H9 (cell line): Measurements from ENCODE around the gene PRR13. TPM values are rescaled to one million over a fixed set of nuclear protein-coding genes. Genes with fewer than 3 reads are reported as not detected.

ENCODE experiments used
- DNase-seq: peaks from one replicate; pipeline ENCODE4 v3.0.0-alpha.2; 2017
- H2AFZ ChIP-seq: one replicate; pipeline ENCODE4 v1.6.1; 2013; ENCODE audit warnings: mild to moderate bottlenecking, low read length, control low read depth, moderate library complexity
- H2AK5ac ChIP-seq: 2 replicates; pipeline ENCODE4 v1.6.1; 2013; ENCODE audit warnings: low read length, control low read depth, mixed read lengths; ENCODE audit not compliant: insufficient read length
- H2BK120ac ChIP-seq: one replicate; pipeline ENCODE4 v1.6.1; 2013; ENCODE audit warnings: low read depth, mild to moderate bottlenecking, low read length, control low read depth, inconsistent platforms; ENCODE audit not compliant: poor library complexity, severe bottlenecking
- H2BK12ac ChIP-seq: 2 replicates; pipeline ENCODE4 v1.6.1; 2013; ENCODE audit warnings: low read length, control low read depth, mixed read lengths, low read depth; ENCODE audit not compliant: insufficient read length
- H2BK15ac ChIP-seq: 2 replicates; pipeline ENCODE4 v1.6.1; 2013; ENCODE audit warnings: low read depth, low read length, control low read depth
- H2BK20ac ChIP-seq: one replicate; pipeline ENCODE4 v1.6.1; 2013; ENCODE audit warnings: low read depth, mild to moderate bottlenecking, low read length, control low read depth, inconsistent platforms; ENCODE audit not compliant: poor library complexity, severe bottlenecking
- H2BK5ac ChIP-seq: 2 replicates; pipeline ENCODE4 v1.6.1; 2013; ENCODE audit warnings: low read length, control low read depth, mixed read lengths; ENCODE audit not compliant: insufficient read length
- H3K14ac ChIP-seq: 2 replicates; pipeline ENCODE4 v1.6.1; 2013; ENCODE audit warnings: low read length, control low read depth; ENCODE audit not compliant: insufficient read depth
- H3K18ac ChIP-seq: 2 replicates; pipeline ENCODE4 v1.6.1; 2013; ENCODE audit warnings: low read depth, mild to moderate bottlenecking, mixed read lengths, low read length, control low read depth; ENCODE audit not compliant: insufficient read length
- H3K23ac ChIP-seq: 2 replicates; pipeline ENCODE4 v1.6.1; 2013; ENCODE audit warnings: low read length, control low read depth, mixed read lengths, low read depth; ENCODE audit not compliant: insufficient read length
- H3K23me2 ChIP-seq: 2 replicates; pipeline ENCODE4 v1.6.1; 2013; ENCODE audit warnings: low read depth, mild to moderate bottlenecking, mixed read lengths, low read length, control low read depth; ENCODE audit not compliant: insufficient read length, poor library complexity, severe bottlenecking
- H3K27ac ChIP-seq: 2 replicates; pipeline ENCODE4 v1.5.1; 2013; ENCODE audit warnings: low read length, control low read depth, mixed read lengths, low read depth; ENCODE audit not compliant: insufficient read length
- H3K27me3 ChIP-seq: 2 replicates; pipeline ENCODE4 v1.6.1; 2013; ENCODE audit warnings: low read length, control low read depth, inconsistent platforms; ENCODE audit not compliant: insufficient read depth
- H3K4ac ChIP-seq: 2 replicates; pipeline ENCODE4 v1.6.1; 2013; ENCODE audit warnings: low read depth, mild to moderate bottlenecking, control low read depth, inconsistent platforms, low read length, moderate library complexity
- H3K4me1 ChIP-seq: 2 replicates; pipeline ENCODE4 v1.6.1; 2013; ENCODE audit warnings: low read length, control low read depth, inconsistent platforms; ENCODE audit not compliant: insufficient read depth
- H3K4me2 ChIP-seq: 2 replicates; pipeline ENCODE4 v1.6.1; 2013; ENCODE audit warnings: low read length, control low read depth, mixed read lengths; ENCODE audit not compliant: insufficient read length, insufficient read depth
- H3K56ac ChIP-seq: 2 replicates; pipeline ENCODE4 v1.6.1; 2013; ENCODE audit warnings: low read depth, mild to moderate bottlenecking, mixed read lengths, low read length, control low read depth; ENCODE audit not compliant: insufficient read length
- H3K79me1 ChIP-seq: 2 replicates; pipeline ENCODE4 v1.6.1; 2013; ENCODE audit warnings: low read depth, mild to moderate bottlenecking, moderate library complexity, low read length, control low read depth, inconsistent platforms; ENCODE audit not compliant: insufficient read depth, poor library complexity, severe bottlenecking
- H3K79me2 ChIP-seq: 2 replicates; pipeline ENCODE4 v1.6.1; 2013; ENCODE audit warnings: low read length, control low read depth, inconsistent platforms; ENCODE audit not compliant: insufficient read depth
- H3K9ac ChIP-seq: 2 replicates; pipeline ENCODE4 v1.6.1; 2013; ENCODE audit warnings: low read length, control low read depth, mixed read lengths; ENCODE audit not compliant: insufficient read length; ENCODE audit errors: extremely low read depth
- H3K9me3 ChIP-seq: one replicate; pipeline ENCODE4 v1.6.1; 2013; ENCODE audit warnings: low read depth, low read length, inconsistent platforms; ENCODE audit not compliant: control insufficient read depth
- H3T11ph ChIP-seq: one replicate; pipeline ENCODE4 v1.6.1; 2013; ENCODE audit warnings: mild to moderate bottlenecking, low read length, control low read depth, inconsistent platforms
- H4K20me1 ChIP-seq: one replicate; pipeline ENCODE4 v1.6.1; 2013; ENCODE audit not compliant: control insufficient read depth, insufficient read length, insufficient read depth
- H4K5ac ChIP-seq: 2 replicates; pipeline ENCODE4 v1.6.1; 2013; ENCODE audit warnings: low read depth, mild to moderate bottlenecking, mixed read lengths, low read length, control low read depth; ENCODE audit not compliant: insufficient read length
- H4K8ac ChIP-seq: replicated peaks from 2 replicates; pipeline ENCODE4 v1.6.1; 2013; ENCODE audit warnings: low read length, control low read depth, mixed read lengths, low read depth; ENCODE audit not compliant: insufficient read length
- H4K91ac ChIP-seq: 2 replicates; pipeline ENCODE4 v1.6.1; 2013; ENCODE audit warnings: low read depth, mild to moderate bottlenecking, moderate library complexity, mixed read lengths, low read length, control low read depth; ENCODE audit not compliant: insufficient read length
- H3K27ac Mint-ChIP-seq, 3 experiments: 2 replicates in 2 of 3; 3 replicates in 1 of 3; pipeline ENCODE4 v1.8.0; 2020 to 2021; ENCODE audit warnings: mixed read lengths in 3 of 3, mild to moderate bottlenecking in 1 of 3, moderate library complexity in 1 of 3
- H3K27me3 Mint-ChIP-seq: 2 replicates; pipeline ENCODE4 v1.8.0; 2021; ENCODE audit warnings: low read depth, mild to moderate bottlenecking, moderate library complexity, mixed read lengths
- H3K36me3 Mint-ChIP-seq, 3 experiments: 2 replicates in 2 of 3; 3 replicates in 1 of 3; pipeline ENCODE4 v1.8.0; 2020 to 2021; ENCODE audit warnings: low read depth in 3 of 3, mixed read lengths in 3 of 3; ENCODE audit not compliant: insufficient read depth in 1 of 3
- H3K4me1 Mint-ChIP-seq, 2 experiments: 2 replicates each; pipeline ENCODE4 v1.8.0; 2020; ENCODE audit warnings: mixed read lengths in 2 of 2
- H3K4me3 Mint-ChIP-seq, 2 experiments: 2 replicates in 1 of 2; 3 replicates in 1 of 2; pipeline ENCODE4 v1.8.0; 2020 to 2021; ENCODE audit warnings: mild to moderate bottlenecking in 2 of 2, mixed read lengths in 2 of 2, moderate library complexity in 1 of 2
- H3K9me3 Mint-ChIP-seq, 2 experiments: 2 replicates in 1 of 2; 3 replicates in 1 of 2; pipeline ENCODE4 v1.8.0; 2020; ENCODE audit warnings: mild to moderate bottlenecking in 2 of 2, mixed read lengths in 2 of 2, moderate library complexity in 1 of 2
- CTCF ChIP-seq: fragments of 200-600 bp; sonication (generic); conservative IDR thresholded peaks from 3 replicates; pipeline ENCODE4 v1.8.0; 2021; ENCODE audit warnings: antibody characterized with exemption, mild to moderate bottlenecking
- WGBS: extraction: QIAGEN DNeasy Blood & Tissue Kit; methylation state at CpG from one replicate; pipeline ENCODE4 v1.1.7; 2013; ENCODE audit warnings: missing lambda C conversion rate, low lambda C conversion rate, mixed read lengths; ENCODE audit not compliant: insufficient read length; ENCODE audit errors: extremely low coverage; 5-methylcytosine and 5-hydroxymethylcytosine counted together
- total RNA-seq: library from RNA; stranded (reverse); gene quantifications from 2 replicates; pipeline ENCODE4 v1.2.1, GENCODE V29; 2021

PRR13 gene
- total RNA-seq, 1 experiment from 2014 or later = 147 TPM

- H3K4me3 Mint-ChIP-seq = no peak overlapping the region; a peak in 1 of 5 replicates
- Histone ChIP-seq H3K18ac (no peak overlapping the region), H3K56ac (no peak overlapping the region), H3K79me1 (no peaks in the 10 kb centered on the region), H3K9me3 (no peaks in the 10 kb centered on the region), H3K4ac (no peak overlapping the region), H2AFZ (no peak overlapping the region), H4K5ac (no peak overlapping the region), H4K91ac (no peak overlapping the region), H3K27ac (no peak overlapping the region), H2BK12ac (no peak overlapping the region), H3K9ac (no peak overlapping the region), H3K23ac (no peak overlapping the region), H2BK120ac (no peak overlapping the region), H3K4me2 (no peak overlapping the region), H2BK20ac (no peak overlapping the region), H3T11ph (no peak overlapping the region), H3K27me3 (no peaks in the 10 kb centered on the region), H3K23me2 (no peaks in the 10 kb centered on the region), H2BK5ac (no peak overlapping the region), H2AK5ac (no peak overlapping the region), H3K14ac (no peak overlapping the region), H3K79me2 (no peaks in the 10 kb centered on the region), H4K20me1 (no peaks in the 10 kb centered on the region), H2BK15ac (no peak overlapping the region), H3K4me1 (no peaks in the 10 kb centered on the region), H4K8ac (no peak overlapping the region)
- peak overlapping the region in 1 of 3 experiments; percentile 84; a peak in 2 of 7 replicates for H3K27ac Mint-ChIP-seq
- H3K27me3 Mint-ChIP-seq = peaks cover 1% of the 10 kb centered on the region; the same call in 1 of the 2 replicates
- no peaks in the 10 kb centered on the region for H3K9me3 Mint-ChIP-seq
- H3K36me3 Mint-ChIP-seq = peaks cover 31 to 60% (median 59%) of the 10 kb centered on the region in 3 experiments
- no peak for DNase-seq
- TF ChIP-seq CTCF = no peak
- WGBS = no CpG with 5 or more reads among the region's 10 CpGs
- H3K4me1 Mint-ChIP-seq = peaks cover 16 to 22% of the 10 kb centered on the region in 2 experiments
These were observed 43.4 kb downstream of the PRR13 start for GRCh38 chr12:53484686-53485575.
